Thoracic aorta (tissue), 2 donors: Measurements from ENCODE around the gene SDK2. TPM values are rescaled to one million over a fixed set of nuclear protein-coding genes. Genes with fewer than 3 reads are reported as not detected.

ENCODE experiments used
- ATAC-seq: fragments of 150-250 bp; one replicate; pipeline ENCODE4 v1.8.0; 2017; ENCODE audit warnings: low read depth; ENCODE audit not compliant: insufficient number of reproducible peaks, low FRiP score
- DNase-seq: peaks from one replicate; pipeline ENCODE4 v3.0.0-alpha.2; 2020; ENCODE audit warnings: low spot score
- H3K27ac ChIP-seq, 2 donors: fragments of 200-600 bp; sonication (generic); 1 replicate in 1 of 2; 2 replicates in 1 of 2; pipeline ENCODE4 v1.5.1; 2016; ENCODE audit warnings: mild to moderate bottlenecking in 2 of 2, moderate library complexity in 2 of 2
- H3K27me3 ChIP-seq: fragments of 200-600 bp; sonication (generic); replicated peaks from 2 replicates; pipeline ENCODE4 v1.6.0; 2016; ENCODE audit warnings: mild to moderate bottlenecking; ENCODE audit not compliant: insufficient read depth
- H3K36me3 ChIP-seq: fragments of 200-600 bp; sonication (generic); one replicate; pipeline ENCODE4 v1.5.1; 2016
- H3K4me1 ChIP-seq, 2 donors: fragments of 200-600 bp; sonication (generic); 1 replicate in 1 of 2; 2 replicates in 1 of 2; pipeline versions ENCODE4 v1.5.1 to v1.6.0; 2016; ENCODE audit warnings: low read depth in 2 of 2, mild to moderate bottlenecking in 1 of 2; ENCODE audit not compliant: control insufficient read depth in 1 of 2
- H3K4me3 ChIP-seq: fragments of 200-600 bp; sonication (generic); 2 replicates; pipeline ENCODE4 v1.5.1; 2016; ENCODE audit warnings: mild to moderate bottlenecking
- H3K9me3 ChIP-seq: fragments of 200-600 bp; sonication (generic); 2 replicates; pipeline ENCODE4 v1.5.1; 2016
- total RNA-seq, 2 donors: library from RNA; depleted of rRNA; stranded (reverse); fragments of >200 nt; gene quantifications; one replicate each; pipeline versions ENCODE4 v1.1.0 to v1.2.3, GENCODE V29; 2016
- TF ChIP-seq, protein P1 (sequence below): fragments of 200-600 bp; sonication (generic); IDR thresholded peaks from one replicate; pipeline ENCODE4 v1.5.1; 2019; ENCODE audit warnings: antibody characterized with exemption

The SDK2 gene
- total RNA-seq, 2 donors from 2014 or later = 6.0 to 8.9 TPM

DNA sequence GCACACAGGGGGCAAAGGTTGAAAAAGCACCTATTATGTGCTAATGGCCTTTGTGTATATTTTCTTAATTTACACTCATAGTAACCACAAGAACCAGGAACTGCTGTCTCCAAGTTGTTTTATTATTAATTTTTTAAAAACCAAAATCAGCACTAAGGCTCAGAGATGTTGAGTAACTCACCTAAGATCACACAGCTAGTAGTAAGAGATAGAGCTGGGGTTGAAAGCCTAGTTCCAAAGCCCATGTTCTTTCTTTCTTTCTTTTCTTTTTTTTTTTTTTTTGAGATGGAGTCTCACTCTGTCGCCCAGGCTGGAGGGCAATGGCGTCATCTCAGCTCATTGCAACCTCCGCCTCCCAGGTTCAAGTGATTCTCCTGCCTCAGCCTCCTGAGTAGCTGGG lies 75.3 kb downstream of the SDK2 start:
- H3K36me3 ChIP-seq = no peaks in the 10 kb centered on the region
- ATAC-seq (no peak), DNase-seq (no peak)
- no peak overlapping the region for H3K27ac ChIP-seq
- no peaks in the 10 kb centered on the region for H3K27me3 ChIP-seq
- H3K9me3 ChIP-seq = no peaks in the 10 kb centered on the region
- TF ChIP-seq, protein P1, sequence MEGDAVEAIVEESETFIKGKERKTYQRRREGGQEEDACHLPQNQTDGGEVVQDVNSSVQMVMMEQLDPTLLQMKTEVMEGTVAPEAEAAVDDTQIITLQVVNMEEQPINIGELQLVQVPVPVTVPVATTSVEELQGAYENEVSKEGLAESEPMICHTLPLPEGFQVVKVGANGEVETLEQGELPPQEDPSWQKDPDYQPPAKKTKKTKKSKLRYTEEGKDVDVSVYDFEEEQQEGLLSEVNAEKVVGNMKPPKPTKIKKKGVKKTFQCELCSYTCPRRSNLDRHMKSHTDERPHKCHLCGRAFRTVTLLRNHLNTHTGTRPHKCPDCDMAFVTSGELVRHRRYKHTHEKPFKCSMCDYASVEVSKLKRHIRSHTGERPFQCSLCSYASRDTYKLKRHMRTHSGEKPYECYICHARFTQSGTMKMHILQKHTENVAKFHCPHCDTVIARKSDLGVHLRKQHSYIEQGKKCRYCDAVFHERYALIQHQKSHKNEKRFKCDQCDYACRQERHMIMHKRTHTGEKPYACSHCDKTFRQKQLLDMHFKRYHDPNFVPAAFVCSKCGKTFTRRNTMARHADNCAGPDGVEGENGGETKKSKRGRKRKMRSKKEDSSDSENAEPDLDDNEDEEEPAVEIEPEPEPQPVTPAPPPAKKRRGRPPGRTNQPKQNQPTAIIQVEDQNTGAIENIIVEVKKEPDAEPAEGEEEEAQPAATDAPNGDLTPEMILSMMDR = no peak
- no peaks in the 10 kb centered on the region for H3K4me1 ChIP-seq
- H3K4me3 ChIP-seq = no peak overlapping the region

DNA sequence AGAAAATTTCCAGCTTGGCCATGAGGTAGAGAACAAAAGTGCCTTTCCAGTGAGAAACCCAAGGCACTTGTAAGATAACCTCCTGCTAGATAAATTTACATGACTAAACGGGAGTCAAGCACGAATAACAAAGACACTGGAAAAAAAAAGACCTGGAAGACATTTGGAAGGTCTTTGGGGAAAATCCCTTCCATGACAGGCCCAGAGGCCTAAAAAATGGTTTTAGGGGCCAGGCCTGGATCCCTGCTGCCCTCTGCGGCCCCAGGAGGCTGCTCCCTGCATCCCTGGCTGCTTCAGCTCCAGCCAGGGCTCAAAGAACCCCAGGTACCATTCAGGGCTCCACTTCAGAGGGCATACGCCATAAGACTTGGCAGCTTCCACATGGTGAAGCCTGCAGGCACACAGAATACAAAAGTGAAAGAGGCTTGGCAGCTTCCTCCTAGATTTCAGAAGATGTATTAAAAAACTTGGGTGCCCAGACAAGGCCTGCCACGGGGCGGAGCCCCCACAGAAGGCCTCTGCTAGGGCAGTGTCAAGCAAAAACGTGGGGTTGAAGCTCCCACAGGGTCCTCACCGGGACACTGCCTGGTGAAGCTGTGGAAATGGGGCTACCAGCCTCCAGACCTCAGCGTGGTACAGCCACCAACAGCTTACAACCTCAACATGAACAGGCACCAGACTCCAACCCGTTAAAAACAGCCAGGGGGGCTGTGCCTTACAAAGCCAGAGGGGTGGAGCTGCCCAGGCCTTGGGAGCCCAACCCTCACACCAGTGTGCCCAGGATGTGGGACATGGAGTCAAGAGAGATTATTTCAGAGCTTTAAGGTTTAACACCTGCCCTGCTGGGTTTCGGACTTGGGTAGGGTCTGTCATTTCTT lies 77.1 kb downstream of the SDK2 start:
- Histone ChIP-seq H3K36me3 (no peaks in the 10 kb centered on the region), H3K27me3 (no peaks in the 10 kb centered on the region), H3K9me3 (no peaks in the 10 kb centered on the region), H3K4me3 (no peak overlapping the region), H3K4me1 (no peaks in the 10 kb centered on the region), H3K27ac (no peak overlapping the region)
- TF ChIP-seq, protein P1 = no peak
- ATAC-seq = no peak
- DNase-seq = no peak

DNA sequence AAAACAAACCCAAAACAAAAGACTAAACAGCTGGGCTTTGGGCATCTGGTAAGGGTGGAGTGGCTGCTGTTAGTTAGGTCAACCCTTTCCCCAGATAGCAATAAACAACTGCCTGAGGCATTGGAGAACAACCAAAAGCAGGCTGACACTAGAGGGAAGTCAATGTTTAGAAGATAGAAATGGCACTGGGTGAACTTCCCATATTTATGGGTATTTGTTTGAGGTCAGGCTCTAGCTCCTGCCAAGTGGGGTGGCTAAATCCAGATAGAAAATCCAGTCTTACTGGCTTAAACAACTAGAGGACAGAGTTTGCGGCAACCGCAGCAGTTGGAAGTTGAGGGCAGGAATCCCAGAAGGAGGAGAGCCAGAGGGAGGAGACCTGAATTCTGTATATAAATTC lies 79.4 kb downstream of the SDK2 start:
- Histone ChIP-seq H3K36me3 (no peaks in the 10 kb centered on the region), H3K4me3 (no peak overlapping the region), H3K27ac (no peak overlapping the region), H3K9me3 (no peaks in the 10 kb centered on the region), H3K4me1 (no peaks in the 10 kb centered on the region), H3K27me3 (no peaks in the 10 kb centered on the region)
- TF ChIP-seq, protein P1 = no peak
- DNase-seq (no peak), ATAC-seq (no peak)

DNA sequence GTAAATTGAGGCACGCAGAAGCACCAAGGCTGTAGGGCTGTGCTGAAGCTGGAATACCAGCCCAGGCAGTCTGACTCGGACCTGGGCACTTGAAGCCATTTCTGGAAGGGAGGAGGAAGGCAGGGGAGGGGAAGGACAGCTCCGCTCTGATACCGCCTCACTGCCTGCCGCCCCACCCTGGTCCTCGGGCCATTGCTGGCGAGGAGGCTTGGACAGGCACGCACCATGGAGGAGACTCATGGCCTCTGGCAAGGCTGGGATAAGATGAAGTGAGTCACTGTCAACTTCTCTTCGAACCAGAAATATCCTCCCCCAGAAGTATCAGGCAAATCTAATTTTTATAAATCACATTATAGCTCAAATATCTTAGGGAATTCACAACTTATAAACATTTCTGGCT lies 81.3 kb downstream of the SDK2 start:
- DNase-seq = no peak
- H3K36me3 ChIP-seq = no peaks in the 10 kb centered on the region
- no peaks in the 10 kb centered on the region for H3K9me3 ChIP-seq
- H3K27ac ChIP-seq = no peak overlapping the region
- no peak overlapping the region for H3K4me3 ChIP-seq
- TF ChIP-seq, protein P1 = no peak
- H3K4me1 ChIP-seq = no peaks in the 10 kb centered on the region
- no peaks in the 10 kb centered on the region for H3K27me3 ChIP-seq
- ATAC-seq = no peak

DNA sequence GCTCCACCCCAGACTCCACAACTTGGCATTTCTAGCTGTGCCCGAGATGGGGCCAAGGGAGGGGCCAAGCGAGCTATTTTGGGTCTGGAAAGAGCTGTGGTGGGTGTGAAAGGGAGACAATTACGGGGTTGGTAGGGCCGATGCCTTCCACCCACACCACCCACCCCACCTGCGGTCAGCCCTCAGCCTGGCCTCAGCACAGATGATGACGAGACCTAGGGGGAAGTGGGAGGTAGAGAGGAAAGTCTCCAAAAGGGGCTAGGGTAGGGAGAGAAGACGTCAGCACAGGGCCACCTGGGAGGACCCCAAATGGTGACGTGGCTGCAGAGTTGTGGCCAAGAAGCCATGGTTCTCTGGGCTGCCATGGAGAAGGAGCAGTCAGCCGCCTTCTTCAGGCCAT lies 83.1 kb downstream of the SDK2 start:
- TF ChIP-seq, protein P1 = no peak
- H3K4me1 ChIP-seq = no peaks in the 10 kb centered on the region
- no peak overlapping the region for H3K4me3 ChIP-seq
- ATAC-seq (no peak), DNase-seq (no peak)
- no peak overlapping the region for H3K27ac ChIP-seq
- no peaks in the 10 kb centered on the region for H3K36me3 ChIP-seq
- no peaks in the 10 kb centered on the region for H3K9me3 ChIP-seq
- H3K27me3 ChIP-seq = no peaks in the 10 kb centered on the region
